ENCODE data around the gene HES1. TPM values are rescaled to one million over a fixed set of nuclear protein-coding genes. Genes with fewer than 3 reads are reported as not detected.

Gene HES1
- total and polyA plus RNA-seq, 9 of the 15 experiments (the other 6 are each of a cell fraction or from before 2014, with no cell fraction given), result 3.4 to 37.0 (median 19.3) TPM

- ChIA-PET CTCF (ENCODE audit: low intra/inter-chr PET ratio) (no interaction called here), POLR2A (interaction anchor here (0.7 kb wide), 2 partner anchors 30 to 80 kb away, joined by 3 to 4 read pairs; no protein-coding TSS in a partner anchor)
- no peak overlapping the region for H3K4me3 ChIP-seq
- no peak for ATAC-seq
- no peaks in the 10 kb centered on the region for H4K20me1 ChIP-seq (replicated peaks; ENCODE audit: control insufficient read depth, insufficient read depth, low read length)
- no peak for DNase-seq (ENCODE audit: extremely low read depth in 1 of 4, low spot score in 3 of 4)
- H3K4me2 ChIP-seq (ENCODE audit: insufficient read depth, low read length), result no peak overlapping the region
- no peaks in the 10 kb centered on the region for H3K9me3 ChIP-seq (replicated peaks; ENCODE audit: control insufficient read depth, insufficient read depth, low read depth, low read length)
- H3K9me1 ChIP-seq (ENCODE audit: control insufficient read depth, insufficient read depth, low read length), result no peaks in the 10 kb centered on the region
- in situ Hi-C loops (cut with MboI) (loop anchor here (10.0 kb wide), 1 partner anchor 151 kb away; no protein-coding TSS in a partner anchor), intact Hi-C loops (cut with micrococcal nuclease) (no loop called here)
- H3K27me3 ChIP-seq (ENCODE audit: control insufficient read depth in 2 of 2, insufficient read depth in 2 of 2, low read length in 2 of 2), result no peaks in the 10 kb centered on the region
- FAIRE-seq, result no peak
- TF ChIP-seq ELF1 (tag; IDR thresholded peaks at IDR 0.05), result no peak
- TF ChIP-seq ZNF263 (CRISPR knock-in tag; IDR thresholded peaks at IDR 0.05; ENCODE audit: borderline replicate concordance), result peak; percentile 50; the same call in 1 of the 2 replicates
- no peaks in the 10 kb centered on the region for H3K36me3 ChIP-seq (ENCODE audit: control insufficient read depth, insufficient read depth, low read length)
- no peaks in the 10 kb centered on the region for H3K79me2 ChIP-seq (ENCODE audit: control insufficient read depth, insufficient read depth, low read length)
- H3K9ac ChIP-seq (ENCODE audit: insufficient read depth in 1 of 2, low read depth in 2 of 2, low read length in 2 of 2), result no peak overlapping the region
- WGBS (ENCODE audit: insufficient coverage, low coverage, missing lambda C conversion rate), result 34% methylated on average over 5 of the region's 5 CpGs
- BruUV-seq (replicated peaks), result no TSS peak
- H2AFZ ChIP-seq (ENCODE audit: low read depth, low read length), result no peak overlapping the region
- H3K4me1 ChIP-seq (replicated peaks in 1 of 2; ENCODE audit: control insufficient read depth in 2 of 2, insufficient read depth in 2 of 2, low read length in 2 of 2), result peaks cover 6 to 18% of the 10 kb centered on the region in 2 experiments
- H3K27ac ChIP-seq (ENCODE audit: extremely low read depth, low read depth, low read length), result no peak overlapping the region
Measured at GRCh38 chr3:194163697-194164096, 27.7 kb downstream of the HES1 start.

DNA sequence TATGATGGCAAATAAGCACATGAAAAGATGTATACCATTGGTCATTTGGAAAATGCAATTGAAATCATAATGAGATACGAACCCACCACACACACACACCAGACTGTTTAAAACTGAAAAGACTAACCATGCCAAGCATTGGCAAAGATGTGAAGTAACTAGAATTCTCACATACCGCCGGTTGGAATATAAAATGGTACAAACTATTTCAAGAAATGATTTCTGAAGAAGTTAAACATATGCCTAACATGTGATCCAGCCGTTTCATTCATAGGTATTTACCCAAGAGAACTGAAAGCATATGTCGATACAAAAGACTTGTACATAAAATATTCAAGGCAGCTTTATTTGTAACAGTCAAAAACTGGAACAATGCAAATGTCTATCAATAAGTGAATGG is 28.9 kb downstream of the HES1 start:
- no peak for DNase-seq (ENCODE audit: extremely low read depth in 1 of 4, low spot score in 3 of 4)
- Histone ChIP-seq H3K4me3 (no peak overlapping the region), H2AFZ (ENCODE audit: low read depth, low read length) (no peak overlapping the region), H3K9me1 (ENCODE audit: control insufficient read depth, insufficient read depth, low read length) (no peaks in the 10 kb centered on the region), H3K9ac (ENCODE audit: insufficient read depth in 1 of 2, low read depth in 2 of 2, low read length in 2 of 2) (no peak overlapping the region), H3K36me3 (ENCODE audit: control insufficient read depth, insufficient read depth, low read length) (no peaks in the 10 kb centered on the region), H4K20me1 (replicated peaks; ENCODE audit: control insufficient read depth, insufficient read depth, low read length) (no peaks in the 10 kb centered on the region), H3K4me2 (ENCODE audit: insufficient read depth, low read length) (no peak overlapping the region), H3K4me1 (replicated peaks in 1 of 2; ENCODE audit: control insufficient read depth in 2 of 2, insufficient read depth in 2 of 2, low read length in 2 of 2) (peaks cover 6 to 18% of the 10 kb centered on the region in 2 experiments), H3K9me3 (replicated peaks; ENCODE audit: control insufficient read depth, insufficient read depth, low read depth, low read length) (no peaks in the 10 kb centered on the region), H3K27me3 (ENCODE audit: control insufficient read depth in 2 of 2, insufficient read depth in 2 of 2, low read length in 2 of 2) (no peaks in the 10 kb centered on the region), H3K79me2 (ENCODE audit: control insufficient read depth, insufficient read depth, low read length) (no peaks in the 10 kb centered on the region), H3K27ac (ENCODE audit: extremely low read depth, low read depth, low read length) (no peak overlapping the region)
- no peak for ATAC-seq
- ChIA-PET POLR2A (interaction anchor here (0.6 kb wide), 1 partner anchor 1137 kb away, joined by 3 read pairs; no protein-coding TSS in a partner anchor), CTCF (ENCODE audit: low intra/inter-chr PET ratio) (no interaction called here)
- intact Hi-C loops (cut with micrococcal nuclease) (loop anchor here (5.0 kb wide), 1 partner anchor 152 kb away; no protein-coding TSS in a partner anchor), in situ Hi-C loops (cut with MboI) (loop anchor here (10.0 kb wide), 1 partner anchor 150 kb away; no protein-coding TSS in a partner anchor)
- TF ChIP-seq BACH1 (tag; IDR thresholded peaks at IDR 0.05), result no peak
- FAIRE-seq, result no peak
- BruUV-seq (replicated peaks), result no TSS peak
- WGBS (ENCODE audit: insufficient coverage, low coverage, missing lambda C conversion rate), result 42% methylated on average over 5 of the region's 5 CpGs
